Central memory CD8-positive, alpha-beta T cell (primary cell): ENCODE data around the gene PHACTR3.

Source experiments
- ATAC-seq: fragments of 150-1000 bp; cut with Tn5 transposase; replicated peaks from 2 replicates; pipeline ENCODE4 v1.10.0; 2022; ENCODE audit warnings: mild to moderate bottlenecking, moderate FRiP score, moderate number of reproducible peaks; ENCODE audit not compliant: poor library complexity, severe bottlenecking; ENCODE audit errors: extremely low read depth
- DNase-seq, 2 donors: peaks; one replicate each; pipeline ENCODE4 v3.0.0; 2021; ENCODE audit warnings: low spot score in 2 of 2
- H3K27ac Mint-ChIP-seq: one replicate; pipeline ENCODE4 v1.8.0; 2022; ENCODE audit warnings: low read depth, mild to moderate bottlenecking, moderate library complexity, mixed read lengths
- H3K27me3 Mint-ChIP-seq: one replicate; pipeline ENCODE4 v1.8.0; 2022; ENCODE audit warnings: mixed read lengths
- H3K36me3 Mint-ChIP-seq: one replicate; pipeline ENCODE4 v1.8.0; 2022; ENCODE audit warnings: mild to moderate bottlenecking, moderate library complexity, mixed read lengths; ENCODE audit not compliant: insufficient read depth
- H3K4me1 Mint-ChIP-seq: one replicate; pipeline ENCODE4 v1.8.0; 2022; ENCODE audit warnings: mixed read lengths
- H3K4me3 Mint-ChIP-seq: one replicate; pipeline ENCODE4 v1.8.0; 2022; ENCODE audit warnings: mild to moderate bottlenecking, moderate library complexity, mixed read lengths
- H3K9me3 Mint-ChIP-seq: one replicate; pipeline ENCODE4 v1.8.0; 2022; ENCODE audit warnings: mixed read lengths

The PHACTR3 gene

GRCh38 chr20:59682603-59683002 is 78.3 kb downstream of the PHACTR3 start:
- no peak overlapping the region for H3K27ac Mint-ChIP-seq
- no peak for ATAC-seq
- no peaks in the 10 kb centered on the region for H3K9me3 Mint-ChIP-seq
- H3K36me3 Mint-ChIP-seq, result peaks cover 2% of the 10 kb centered on the region
- no peak for DNase-seq
- H3K4me1 Mint-ChIP-seq, result no peaks in the 10 kb centered on the region
- H3K27me3 Mint-ChIP-seq, result peaks cover 35% of the 10 kb centered on the region
- no peak overlapping the region for H3K4me3 Mint-ChIP-seq

- Mint-ChIP-seq H3K9me3 (no peaks in the 10 kb centered on the region), H3K36me3 (peaks cover 2% of the 10 kb centered on the region), H3K4me1 (no peaks in the 10 kb centered on the region), H3K27me3 (peaks cover 30% of the 10 kb centered on the region), H3K27ac (no peak overlapping the region), H3K4me3 (no peak overlapping the region)
- no peak for DNase-seq
- no peak for ATAC-seq
Measured at GRCh38 chr20:59683181-59683580, 78.8 kb downstream of the PHACTR3 start.

- H3K36me3 Mint-ChIP-seq, result peaks cover 2% of the 10 kb centered on the region
- no peak for DNase-seq
- no peaks in the 10 kb centered on the region for H3K4me1 Mint-ChIP-seq
- no peak for ATAC-seq
- H3K4me3 Mint-ChIP-seq, result no peak overlapping the region
- H3K27me3 Mint-ChIP-seq, result peaks cover 16% of the 10 kb centered on the region
- no peaks in the 10 kb centered on the region for H3K9me3 Mint-ChIP-seq
- no peak overlapping the region for H3K27ac Mint-ChIP-seq
Measured at GRCh38 chr20:59684685-59685242, 80.4 kb downstream of the PHACTR3 start.

- Mint-ChIP-seq H3K36me3 (peaks cover 2% of the 10 kb centered on the region), H3K9me3 (no peaks in the 10 kb centered on the region), H3K27me3 (peaks cover 10% of the 10 kb centered on the region), H3K4me1 (no peaks in the 10 kb centered on the region), H3K27ac (no peak overlapping the region), H3K4me3 (no peak overlapping the region)
- ATAC-seq, result no peak
- no peak for DNase-seq
Measured at GRCh38 chr20:59686404-59687346, 82.3 kb downstream of the PHACTR3 start.

GRCh38 chr20:59688356-59688755 is 84.0 kb downstream of the PHACTR3 start:
- H3K4me3 Mint-ChIP-seq, result no peak overlapping the region
- peaks cover 3% of the 10 kb centered on the region for H3K27me3 Mint-ChIP-seq
- no peak overlapping the region for H3K27ac Mint-ChIP-seq
- H3K4me1 Mint-ChIP-seq, result no peaks in the 10 kb centered on the region
- ATAC-seq (no peak), DNase-seq (no peak)
- H3K36me3 Mint-ChIP-seq, result no peaks in the 10 kb centered on the region
- no peaks in the 10 kb centered on the region for H3K9me3 Mint-ChIP-seq

- Mint-ChIP-seq H3K4me1 (no peaks in the 10 kb centered on the region), H3K9me3 (no peaks in the 10 kb centered on the region), H3K27ac (no peak overlapping the region), H3K27me3 (peaks cover 9% of the 10 kb centered on the region), H3K4me3 (no peak overlapping the region), H3K36me3 (no peaks in the 10 kb centered on the region)
- DNase-seq, result no peak
- ATAC-seq, result no peak
Measured at GRCh38 chr20:59688999-59689398, 84.7 kb downstream of the PHACTR3 start.

- no peaks in the 10 kb centered on the region for H3K4me1 Mint-ChIP-seq
- peaks cover 13% of the 10 kb centered on the region for H3K27me3 Mint-ChIP-seq
- H3K36me3 Mint-ChIP-seq, result no peaks in the 10 kb centered on the region
- no peak overlapping the region for H3K4me3 Mint-ChIP-seq
- ATAC-seq, result no peak
- H3K9me3 Mint-ChIP-seq, result no peaks in the 10 kb centered on the region
- no peak for DNase-seq
- H3K27ac Mint-ChIP-seq, result no peak overlapping the region
Measured at GRCh38 chr20:59690101-59690500, 85.8 kb downstream of the PHACTR3 start.

- ATAC-seq (no peak), DNase-seq (no peak)
- Mint-ChIP-seq H3K27me3 (peaks cover 15% of the 10 kb centered on the region), H3K27ac (no peak overlapping the region), H3K4me1 (no peaks in the 10 kb centered on the region), H3K36me3 (no peaks in the 10 kb centered on the region), H3K4me3 (no peak overlapping the region), H3K9me3 (no peaks in the 10 kb centered on the region)
Measured at GRCh38 chr20:59690976-59691375, 86.6 kb downstream of the PHACTR3 start.

GRCh38 chr20:59692139-59692538 is 87.8 kb downstream of the PHACTR3 start:
- Mint-ChIP-seq H3K36me3 (no peaks in the 10 kb centered on the region), H3K4me3 (no peak overlapping the region), H3K4me1 (no peaks in the 10 kb centered on the region), H3K9me3 (no peaks in the 10 kb centered on the region), H3K27ac (no peak overlapping the region), H3K27me3 (peaks cover 22% of the 10 kb centered on the region)
- DNase-seq, result no peak
- no peak for ATAC-seq

GRCh38 chr20:59693587-59693986 is 89.2 kb downstream of the PHACTR3 start:
- DNase-seq (no peak), ATAC-seq (no peak)
- Mint-ChIP-seq H3K27me3 (peaks cover 22% of the 10 kb centered on the region), H3K9me3 (no peaks in the 10 kb centered on the region), H3K27ac (no peak overlapping the region), H3K4me3 (no peak overlapping the region), H3K4me1 (no peaks in the 10 kb centered on the region), H3K36me3 (no peaks in the 10 kb centered on the region)

- ATAC-seq (no peak), DNase-seq (no peak)
- Mint-ChIP-seq H3K27me3 (peaks cover 22% of the 10 kb centered on the region), H3K9me3 (no peaks in the 10 kb centered on the region), H3K27ac (no peak overlapping the region), H3K4me3 (no peak overlapping the region), H3K4me1 (no peaks in the 10 kb centered on the region), H3K36me3 (no peaks in the 10 kb centered on the region)
Measured at GRCh38 chr20:59696476-59696875, 92.1 kb downstream of the PHACTR3 start.

GRCh38 chr20:59697068-59697467 is 92.7 kb downstream of the PHACTR3 start:
- Mint-ChIP-seq H3K36me3 (no peaks in the 10 kb centered on the region), H3K4me3 (no peak overlapping the region), H3K27me3 (peaks cover 22% of the 10 kb centered on the region), H3K4me1 (no peaks in the 10 kb centered on the region), H3K9me3 (no peaks in the 10 kb centered on the region), H3K27ac (no peak overlapping the region)
- no peak for ATAC-seq
- DNase-seq, result no peak

GRCh38 chr20:59698598-59698997 is 94.3 kb downstream of the PHACTR3 start:
- H3K27me3 Mint-ChIP-seq, result peaks cover 31% of the 10 kb centered on the region
- H3K4me1 Mint-ChIP-seq, result no peaks in the 10 kb centered on the region
- H3K4me3 Mint-ChIP-seq, result no peak overlapping the region
- ATAC-seq, result no peak
- H3K27ac Mint-ChIP-seq, result no peak overlapping the region
- no peaks in the 10 kb centered on the region for H3K36me3 Mint-ChIP-seq
- H3K9me3 Mint-ChIP-seq, result no peaks in the 10 kb centered on the region
- no peak for DNase-seq
